Measurements from ENCODE around the gene SMIM7.

DNA sequence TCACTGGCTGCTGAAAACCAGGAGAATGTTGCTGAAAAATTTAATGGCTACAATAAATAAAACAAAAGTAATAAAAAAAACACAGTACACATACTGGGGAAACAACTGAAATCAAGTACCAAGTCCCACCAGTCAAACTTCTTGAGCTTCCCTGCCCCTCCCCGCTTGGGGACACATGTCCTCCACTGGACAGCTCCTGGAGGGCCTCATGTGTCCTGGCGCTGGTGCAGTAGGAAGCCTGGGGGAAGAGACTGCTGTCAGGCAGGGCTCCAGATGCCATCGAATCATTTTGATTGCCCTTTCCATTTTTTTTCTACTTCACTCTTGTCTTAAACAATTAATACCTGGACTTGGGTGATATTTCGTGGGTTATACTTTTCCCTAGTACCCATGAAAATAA, 61.1 kb downstream of the SMIM7 start:
- TF ChIP-seq POLR2AphosphoS5 (IDR thresholded peaks at IDR 0.05; ENCODE audit: borderline replicate concordance, low read depth, low read length) (no peak), EZH2 (IDR thresholded peaks at IDR 0.05) (no peak)

Measured in SK-N-MC (cell line).